Nephron progenitor cell (in vitro differentiated cells): ENCODE measurements around the gene LTBP4.

Source experiments
- DNase-seq: peaks from one replicate; pipeline ENCODE4 v3.0.0; 2021
- H3K27ac Mint-ChIP-seq: 2 replicates; pipeline ENCODE4 v1.8.0; 2021; ENCODE audit warnings: mild to moderate bottlenecking, moderate library complexity, mixed read lengths
- H3K27me3 Mint-ChIP-seq: 2 replicates; pipeline ENCODE4 v1.8.0; 2021; ENCODE audit warnings: mild to moderate bottlenecking, low read depth, mixed read lengths; ENCODE audit not compliant: poor library complexity
- H3K36me3 Mint-ChIP-seq: 2 replicates; pipeline ENCODE4 v1.8.0; 2021; ENCODE audit warnings: low read depth, mixed read lengths
- H3K4me1 Mint-ChIP-seq: 2 replicates; pipeline ENCODE4 v1.8.0; 2021; ENCODE audit warnings: mixed read lengths
- H3K4me3 Mint-ChIP-seq: 2 replicates; pipeline ENCODE4 v1.8.0; 2021; ENCODE audit warnings: mild to moderate bottlenecking, moderate library complexity, mixed read lengths
- H3K9me3 Mint-ChIP-seq: 2 replicates; pipeline ENCODE4 v1.8.0; 2021; ENCODE audit warnings: mild to moderate bottlenecking, moderate library complexity, mixed read lengths
- CTCF ChIP-seq: fragments of 200-600 bp; sonication (generic); IDR thresholded peaks from 2 replicates; pipeline ENCODE4 v1.5.0; 2021; ENCODE audit warnings: antibody characterized with exemption

The LTBP4 gene

GRCh38 chr19:40601134-40601974, at the start of gene LTBP4:
Gene LTBP4 (plus strand): TSS chr19:40601369. CDS start chr19:40601388, 19 bp downstream.
- H3K4me1 Mint-ChIP-seq: peaks cover 67% of the 10 kb centered on the region
- no peaks in the 10 kb centered on the region for H3K36me3 Mint-ChIP-seq
- DNase-seq: peak; percentile 60
- peak within 1 kb of the TSS; percentile 70 for H3K4me3 Mint-ChIP-seq
- H3K9me3 Mint-ChIP-seq: no peaks in the 10 kb centered on the region
- peaks cover 73% of the 10 kb centered on the region for H3K27me3 Mint-ChIP-seq
- H3K27ac Mint-ChIP-seq: no peak within 1 kb of the TSS
- no peak for TF ChIP-seq CTCF

- Mint-ChIP-seq H3K4me1 (no peaks in the 10 kb centered on the region), H3K4me3 (no peak overlapping the region), H3K27me3 (peaks cover 98% of the 10 kb centered on the region), H3K27ac (no peak overlapping the region), H3K36me3 (no peaks in the 10 kb centered on the region), H3K9me3 (no peaks in the 10 kb centered on the region)
- DNase-seq: no peak
- TF ChIP-seq CTCF: no peak
These were observed 48.3 kb upstream of the LTBP4 start for GRCh38 chr19:40552848-40553247.

DNA sequence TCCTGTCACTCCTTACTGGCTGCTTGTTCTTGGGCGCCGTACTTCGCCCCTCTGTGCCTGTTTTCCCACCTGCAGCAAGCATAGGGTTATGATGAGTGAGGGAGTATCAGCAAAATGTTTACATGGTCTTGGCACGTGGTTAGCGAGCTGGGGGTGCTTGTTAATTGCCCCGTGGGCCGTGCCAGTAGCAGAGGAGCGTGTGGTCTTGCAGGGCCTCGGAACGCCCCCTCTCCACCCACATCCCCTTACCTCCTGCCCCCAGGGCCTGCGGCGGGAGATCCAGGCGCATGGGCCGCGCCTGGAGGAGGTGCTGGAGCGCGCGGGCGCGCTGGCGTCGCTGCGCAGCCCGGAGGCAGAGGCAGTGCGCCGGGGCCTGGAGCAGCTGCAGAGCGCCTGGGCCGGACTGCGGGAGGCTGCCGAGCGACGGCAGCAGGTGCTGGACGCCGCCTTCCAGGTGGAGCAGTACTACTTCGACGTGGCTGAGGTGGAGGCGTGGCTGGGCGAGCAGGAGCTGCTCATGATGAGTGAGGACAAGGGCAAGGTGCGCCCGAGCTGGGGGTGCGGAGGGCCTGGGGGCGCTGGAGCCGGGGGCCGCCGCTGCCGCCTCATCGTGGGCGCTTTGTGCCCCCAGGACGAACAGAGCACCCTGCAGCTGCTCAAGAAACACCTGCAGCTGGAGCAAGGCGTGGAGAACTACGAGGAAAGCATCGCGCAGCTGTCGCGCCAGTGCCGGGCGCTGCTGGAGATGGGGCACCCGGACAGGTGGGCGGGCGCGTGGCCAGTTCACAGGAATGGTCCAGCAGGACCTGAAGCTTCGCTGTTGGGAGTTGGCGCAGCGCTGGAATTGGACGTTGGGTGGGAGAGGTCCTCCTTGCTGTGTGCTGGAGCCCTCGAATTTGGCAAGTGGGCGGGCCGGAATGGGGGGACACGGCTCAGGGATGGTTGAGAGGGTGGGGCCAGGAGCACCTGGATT, 47.0 kb upstream of the LTBP4 start:
- DNase-seq: peak; percentile 42
- H3K27me3 Mint-ChIP-seq: peaks cover 94% of the 10 kb centered on the region
- H3K4me1 Mint-ChIP-seq: no peaks in the 10 kb centered on the region
- no peaks in the 10 kb centered on the region for H3K9me3 Mint-ChIP-seq
- H3K27ac Mint-ChIP-seq: no peak overlapping the region
- no peak overlapping the region for H3K4me3 Mint-ChIP-seq
- no peaks in the 10 kb centered on the region for H3K36me3 Mint-ChIP-seq
- no peak for TF ChIP-seq CTCF

DNA sequence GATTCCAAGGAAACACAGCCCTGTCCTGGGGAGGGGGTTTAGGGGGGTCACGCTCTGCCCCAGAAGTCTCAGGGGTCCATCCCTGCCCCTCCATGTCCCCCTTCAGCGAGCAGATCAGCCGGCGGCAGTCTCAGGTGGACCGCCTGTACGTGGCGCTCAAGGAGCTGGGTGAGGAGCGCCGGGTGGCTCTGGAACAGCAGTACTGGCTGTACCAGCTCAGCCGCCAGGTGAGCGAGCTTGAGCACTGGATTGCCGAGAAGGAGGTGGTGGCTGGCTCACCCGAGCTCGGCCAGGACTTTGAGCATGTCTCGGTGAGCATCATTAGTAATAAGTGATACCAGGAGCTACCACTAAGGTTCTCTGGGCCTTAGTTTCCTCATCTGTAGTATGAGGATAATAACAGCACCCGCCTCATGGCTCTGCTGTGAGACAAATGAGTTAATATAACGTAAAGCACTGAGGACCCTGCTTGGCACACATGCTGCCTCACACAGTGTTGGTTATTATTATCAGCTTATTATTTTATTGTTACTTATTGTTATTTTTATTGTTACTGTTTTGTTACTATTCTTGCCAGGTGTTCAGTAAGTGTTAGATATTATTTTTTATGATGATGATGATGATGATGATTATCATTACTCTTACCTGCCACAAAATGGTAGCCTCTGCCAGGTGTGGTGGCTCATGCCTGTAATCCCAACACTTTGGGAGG, 45.0 kb upstream of the LTBP4 start:
- Mint-ChIP-seq H3K27ac (no peak overlapping the region), H3K9me3 (no peaks in the 10 kb centered on the region), H3K4me3 (no peak overlapping the region), H3K4me1 (no peaks in the 10 kb centered on the region), H3K27me3 (peaks cover 90% of the 10 kb centered on the region), H3K36me3 (no peaks in the 10 kb centered on the region)
- no peak for DNase-seq
- no peak for TF ChIP-seq CTCF

- H3K27me3 Mint-ChIP-seq: peaks cover 89% of the 10 kb centered on the region
- no peak for DNase-seq
- H3K27ac Mint-ChIP-seq: no peak overlapping the region
- no peak for TF ChIP-seq CTCF
- no peaks in the 10 kb centered on the region for H3K4me1 Mint-ChIP-seq
- no peak overlapping the region for H3K4me3 Mint-ChIP-seq
- H3K36me3 Mint-ChIP-seq: no peaks in the 10 kb centered on the region
- no peaks in the 10 kb centered on the region for H3K9me3 Mint-ChIP-seq
These were observed 44.1 kb upstream of the LTBP4 start for GRCh38 chr19:40556953-40557530.
